Ectodermal cell (in vitro differentiated cells): Measurements from ENCODE around the gene PPP1R1C.

Experiments
- H3K27ac ChIP-seq: 2 replicates; pipeline ENCODE4 v1.7.0; 2013; ENCODE audit warnings: mild to moderate bottlenecking, low read depth, low read length; ENCODE audit not compliant: insufficient read depth, poor library complexity, severe bottlenecking
- H3K27me3 ChIP-seq: 2 replicates; pipeline ENCODE4 v1.7.0; 2013; ENCODE audit warnings: mild to moderate bottlenecking, low read length; ENCODE audit not compliant: insufficient read depth, control insufficient read depth, poor library complexity, severe bottlenecking
- H3K36me3 ChIP-seq: one replicate; pipeline ENCODE4 v1.7.0; 2013; ENCODE audit warnings: low read length; ENCODE audit not compliant: control insufficient read depth, insufficient read depth
- H3K4me1 ChIP-seq: one replicate; pipeline ENCODE4 v1.7.0; 2013; ENCODE audit warnings: low read length; ENCODE audit not compliant: control insufficient read depth, insufficient read depth
- H3K4me3 ChIP-seq: 2 replicates; pipeline ENCODE4 v1.7.0; 2013; ENCODE audit warnings: low read depth, low read length, control low read depth; ENCODE audit not compliant: insufficient read depth
- H3K9me3 ChIP-seq: 2 replicates; pipeline ENCODE4 v1.7.0; 2013; ENCODE audit warnings: mild to moderate bottlenecking, low read length, moderate library complexity; ENCODE audit not compliant: control insufficient read depth
- WGBS, 2 experiments: methylation state at CpG; one replicate each; pipeline ENCODE4 v1.1.7; 2013; ENCODE audit warnings: missing lambda C conversion rate in 2 of 2; 5-methylcytosine and 5-hydroxymethylcytosine counted together

The PPP1R1C gene

DNA sequence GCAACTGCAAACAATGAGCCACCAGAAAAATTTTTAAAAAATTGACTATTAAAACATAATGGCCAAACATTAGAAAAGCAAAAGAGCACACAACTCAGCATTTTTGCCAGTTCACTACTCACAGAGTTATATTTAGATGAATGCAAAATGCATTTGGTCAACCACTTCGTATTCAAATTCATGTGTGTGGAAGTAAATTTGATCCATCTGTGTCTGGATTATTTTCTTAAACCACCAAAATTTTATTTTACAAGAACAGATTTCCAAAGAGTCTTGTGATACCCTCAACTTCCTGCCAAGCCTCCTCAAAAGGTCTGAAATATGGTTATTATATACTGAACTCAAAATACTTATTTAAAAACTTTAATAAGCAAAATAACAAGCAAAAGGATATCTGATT is 57.4 kb downstream of the PPP1R1C start:
- H3K27me3 ChIP-seq: no peaks in the 10 kb centered on the region
- H3K9me3 ChIP-seq: no peaks in the 10 kb centered on the region
- H3K36me3 ChIP-seq: no peaks in the 10 kb centered on the region
- no peak overlapping the region for H3K4me3 ChIP-seq
- no CpG with 5 or more reads among the region's 1 CpG for WGBS, 2 experiments
- H3K4me1 ChIP-seq: no peaks in the 10 kb centered on the region
- H3K27ac ChIP-seq: no peak overlapping the region

DNA sequence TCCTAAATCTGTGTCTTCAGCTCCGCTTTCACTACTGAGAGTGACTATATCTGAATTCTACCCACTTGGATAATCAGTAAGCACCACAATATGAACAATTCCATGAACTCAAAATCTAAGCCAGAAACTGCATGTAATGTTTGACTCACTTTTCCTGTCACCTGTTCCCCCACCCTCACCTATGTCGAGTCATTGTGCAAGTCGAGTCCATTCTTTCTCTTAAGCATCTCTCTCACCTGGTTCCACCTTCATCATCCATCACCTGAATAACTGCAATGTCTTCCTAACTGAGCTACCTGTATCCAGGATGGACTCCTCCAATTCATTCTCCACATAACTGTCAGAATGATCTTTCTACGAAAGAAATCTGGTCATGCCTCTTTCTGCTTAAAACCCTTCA is 58.2 kb downstream of the PPP1R1C start:
- H3K27me3 ChIP-seq: no peaks in the 10 kb centered on the region
- H3K9me3 ChIP-seq: no peaks in the 10 kb centered on the region
- H3K4me1 ChIP-seq: no peaks in the 10 kb centered on the region
- no peak overlapping the region for H3K27ac ChIP-seq
- 93 to 94% methylated on average over 4 of the region's 4 CpGs for WGBS, 2 experiments
- H3K36me3 ChIP-seq: no peaks in the 10 kb centered on the region
- no peak overlapping the region for H3K4me3 ChIP-seq

DNA sequence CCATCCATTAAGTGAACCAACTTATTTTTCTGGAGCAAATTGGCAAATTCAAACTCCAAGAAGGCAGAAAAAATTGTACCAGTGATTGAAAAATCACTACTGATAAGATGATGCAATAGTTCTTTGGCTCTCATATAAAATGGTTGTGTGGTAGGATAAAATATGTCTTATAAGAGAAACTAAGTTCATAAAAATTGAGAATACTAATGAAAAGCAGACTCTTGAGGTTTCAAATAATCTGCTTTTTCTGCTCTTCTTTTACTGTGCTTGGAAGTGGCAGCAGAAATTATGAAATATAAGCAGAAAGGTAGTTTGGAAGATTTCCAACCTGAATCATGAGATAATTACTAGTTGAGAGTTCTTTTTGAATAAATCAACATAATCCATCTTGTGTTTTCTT is 61.9 kb downstream of the PPP1R1C start:
- Histone ChIP-seq H3K4me3 (no peak overlapping the region), H3K9me3 (no peaks in the 10 kb centered on the region), H3K4me1 (no peaks in the 10 kb centered on the region), H3K27me3 (no peaks in the 10 kb centered on the region), H3K27ac (no peak overlapping the region), H3K36me3 (no peaks in the 10 kb centered on the region)

DNA sequence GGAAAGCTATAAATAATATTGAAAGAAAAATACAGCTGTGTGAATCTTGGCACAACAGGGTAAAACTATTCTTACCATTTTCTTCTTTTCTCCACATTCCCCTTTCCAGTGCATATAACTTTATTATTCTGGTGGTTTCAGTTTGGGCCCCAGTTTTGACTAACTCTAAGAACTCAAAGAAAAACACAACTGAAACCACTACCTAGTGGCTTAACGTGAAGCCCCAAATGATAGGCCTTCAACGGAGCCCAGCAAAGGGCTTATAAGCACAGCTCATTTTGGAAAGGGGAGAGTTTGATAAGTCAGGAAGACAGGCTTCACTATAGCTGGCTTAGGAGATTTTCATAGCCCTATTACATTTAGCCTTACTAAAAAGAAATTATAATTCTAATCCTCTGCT is 62.4 kb downstream of the PPP1R1C start:
- WGBS, 2 experiments: 85 to 88% methylated on average over 1 to 2 of the region's 2 CpGs
- Histone ChIP-seq H3K4me3 (no peak overlapping the region), H3K27me3 (no peaks in the 10 kb centered on the region), H3K4me1 (no peaks in the 10 kb centered on the region), H3K9me3 (no peaks in the 10 kb centered on the region), H3K27ac (no peak overlapping the region), H3K36me3 (no peaks in the 10 kb centered on the region)

DNA sequence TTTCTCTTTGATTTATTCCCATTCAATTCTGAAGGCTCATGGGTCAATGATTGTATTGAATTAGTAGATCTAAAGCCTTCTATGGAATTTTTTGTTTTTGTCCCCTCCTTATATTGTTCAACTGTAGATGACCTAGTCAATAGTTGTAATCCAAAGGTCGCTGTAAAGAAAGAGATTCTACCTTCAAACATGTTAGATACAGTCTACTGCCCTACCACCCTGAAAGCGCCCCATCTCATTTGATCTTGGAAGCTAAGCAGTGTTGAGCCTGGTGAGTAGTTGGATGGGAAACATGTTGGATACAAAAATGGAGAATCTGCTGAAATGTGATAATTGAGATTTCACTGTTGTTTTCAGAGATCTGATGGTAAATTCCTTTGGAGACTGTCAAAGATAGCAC is 63.0 kb downstream of the PPP1R1C start:
- 92 to 94% methylated on average over 2 of the region's 2 CpGs for WGBS, 2 experiments
- H3K27ac ChIP-seq: no peak overlapping the region
- no peak overlapping the region for H3K4me3 ChIP-seq
- no peaks in the 10 kb centered on the region for H3K4me1 ChIP-seq
- H3K36me3 ChIP-seq: no peaks in the 10 kb centered on the region
- H3K9me3 ChIP-seq: no peaks in the 10 kb centered on the region
- H3K27me3 ChIP-seq: no peaks in the 10 kb centered on the region

DNA sequence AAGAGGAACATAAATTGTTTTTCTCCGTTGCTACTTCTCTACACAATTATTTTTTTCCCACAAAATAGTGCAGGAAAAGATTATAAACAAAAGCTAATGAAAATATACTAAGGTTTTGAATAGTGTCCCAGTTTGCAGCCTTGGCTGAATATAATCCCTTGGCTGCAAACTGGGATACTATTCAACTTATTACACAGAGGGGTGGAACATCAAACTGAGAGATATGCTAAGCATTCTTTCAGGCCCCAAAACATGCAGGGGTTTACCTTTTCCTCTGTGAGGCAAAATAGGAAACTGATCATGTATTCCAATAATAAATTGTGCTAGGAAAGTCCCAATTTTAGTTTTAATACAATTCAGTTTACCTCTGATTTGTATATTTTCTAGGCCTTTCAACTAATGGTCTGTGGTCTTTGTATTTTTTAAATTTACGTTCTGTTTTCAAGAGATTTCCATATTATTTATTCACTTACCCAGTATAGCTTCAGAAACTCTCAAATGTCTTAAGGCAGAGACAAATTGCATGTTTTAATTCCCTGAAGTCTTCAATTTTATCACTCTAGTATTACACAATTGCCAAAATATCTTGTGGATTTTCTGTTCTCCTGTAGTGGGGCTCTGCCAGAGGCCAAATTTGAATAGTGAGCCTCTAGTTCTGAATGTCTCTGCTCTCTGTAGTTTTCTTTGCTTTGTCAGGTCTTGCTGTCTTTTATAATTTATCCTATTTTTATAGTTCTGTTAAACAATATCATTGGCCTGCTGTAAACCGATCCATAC is 63.9 kb downstream of the PPP1R1C start:
- Histone ChIP-seq H3K27me3 (no peaks in the 10 kb centered on the region), H3K27ac (no peak overlapping the region), H3K4me3 (no peak overlapping the region), H3K9me3 (no peaks in the 10 kb centered on the region), H3K4me1 (no peaks in the 10 kb centered on the region), H3K36me3 (no peaks in the 10 kb centered on the region)
- WGBS, 2 experiments: 85 to 91% methylated on average over 1 to 2 of the region's 3 CpGs

DNA sequence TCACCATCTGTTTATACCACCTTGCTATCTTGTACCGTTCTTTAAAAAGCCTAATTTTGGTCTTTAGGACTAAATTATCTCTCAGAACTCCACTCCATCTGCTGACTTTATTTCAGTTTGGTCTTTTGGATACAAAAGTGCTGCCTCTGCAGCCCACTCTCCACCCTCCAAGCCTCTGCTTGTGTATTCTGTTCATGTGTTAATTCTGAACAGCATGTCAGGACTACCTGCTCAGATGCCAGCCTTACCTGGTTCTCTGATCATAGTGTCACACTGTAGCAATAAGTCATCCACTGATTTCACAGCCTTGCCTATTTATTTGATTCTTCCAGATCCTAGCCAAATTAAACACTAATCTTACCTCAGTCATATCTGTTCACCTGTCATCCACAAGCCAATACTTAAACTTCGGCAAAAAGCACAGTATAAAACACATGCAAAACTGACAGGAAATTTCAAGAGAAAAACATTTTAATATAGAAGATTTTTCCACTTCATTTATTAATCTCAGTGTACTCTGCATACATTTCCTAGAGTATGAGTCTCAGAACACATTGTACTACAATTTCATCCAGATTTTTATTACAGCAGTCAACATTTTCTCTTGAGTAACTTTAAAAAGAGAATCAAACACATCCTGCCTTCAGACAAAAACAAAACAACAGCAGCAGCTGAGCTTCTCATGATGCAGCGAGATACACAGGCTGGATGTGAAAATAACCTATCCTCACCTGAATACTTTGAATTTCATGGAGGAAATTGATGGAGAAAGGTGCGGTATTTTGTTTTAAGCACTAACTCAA is 64.9 kb downstream of the PPP1R1C start:
- H3K27me3 ChIP-seq: no peaks in the 10 kb centered on the region
- 91 to 93% methylated on average over 4 of the region's 4 CpGs for WGBS, 2 experiments
- no peaks in the 10 kb centered on the region for H3K4me1 ChIP-seq
- H3K9me3 ChIP-seq: no peaks in the 10 kb centered on the region
- no peaks in the 10 kb centered on the region for H3K36me3 ChIP-seq
- H3K4me3 ChIP-seq: no peak overlapping the region
- no peak overlapping the region for H3K27ac ChIP-seq

DNA sequence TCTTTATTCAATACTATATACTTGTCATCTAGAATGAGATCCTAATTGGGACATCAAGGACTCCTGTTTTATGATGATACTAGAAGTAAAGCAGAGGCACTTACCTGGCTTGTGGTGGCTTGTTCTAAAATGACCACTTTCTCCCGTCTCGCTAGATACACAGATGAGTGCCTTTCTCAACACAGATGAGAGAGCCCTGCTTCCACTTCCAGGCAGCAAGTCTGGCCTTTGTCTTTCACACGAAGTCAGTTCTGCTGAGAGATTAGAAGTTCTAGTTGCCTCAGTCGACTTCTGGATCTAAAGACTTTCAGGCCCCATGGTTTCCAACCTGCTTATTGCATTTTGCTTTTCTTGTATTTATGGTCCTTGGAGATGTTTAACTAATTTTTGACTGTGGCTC is 70.3 kb downstream of the PPP1R1C start:
- Histone ChIP-seq H3K36me3 (no peaks in the 10 kb centered on the region), H3K4me3 (no peak overlapping the region), H3K27me3 (no peaks in the 10 kb centered on the region), H3K4me1 (no peaks in the 10 kb centered on the region), H3K9me3 (no peaks in the 10 kb centered on the region), H3K27ac (no peak overlapping the region)
- 88 to 91% methylated on average over 4 of the region's 4 CpGs for WGBS, 2 experiments

DNA sequence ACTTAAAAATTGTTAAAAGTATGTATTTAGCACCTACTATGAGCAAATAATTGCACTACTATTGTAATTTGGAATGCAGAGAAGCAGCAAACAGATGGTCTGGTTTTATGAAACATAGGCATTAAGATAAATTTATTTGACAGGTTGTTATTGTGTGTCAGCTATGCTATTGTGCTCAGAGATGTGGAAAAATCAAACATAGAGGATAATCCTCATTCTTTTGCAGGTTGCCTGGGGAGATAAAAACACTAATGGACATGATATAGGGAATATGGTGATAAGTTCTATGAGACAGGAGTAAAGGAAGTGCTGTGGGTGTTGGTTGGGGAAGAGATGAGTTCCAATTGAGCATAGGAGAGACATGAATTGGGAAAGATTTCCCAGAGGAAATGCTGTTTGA is 71.3 kb downstream of the PPP1R1C start:
- H3K4me3 ChIP-seq: no peak overlapping the region
- H3K4me1 ChIP-seq: no peaks in the 10 kb centered on the region
- H3K9me3 ChIP-seq: no peaks in the 10 kb centered on the region
- H3K27ac ChIP-seq: no peak overlapping the region
- no peaks in the 10 kb centered on the region for H3K27me3 ChIP-seq
- H3K36me3 ChIP-seq: no peaks in the 10 kb centered on the region

DNA sequence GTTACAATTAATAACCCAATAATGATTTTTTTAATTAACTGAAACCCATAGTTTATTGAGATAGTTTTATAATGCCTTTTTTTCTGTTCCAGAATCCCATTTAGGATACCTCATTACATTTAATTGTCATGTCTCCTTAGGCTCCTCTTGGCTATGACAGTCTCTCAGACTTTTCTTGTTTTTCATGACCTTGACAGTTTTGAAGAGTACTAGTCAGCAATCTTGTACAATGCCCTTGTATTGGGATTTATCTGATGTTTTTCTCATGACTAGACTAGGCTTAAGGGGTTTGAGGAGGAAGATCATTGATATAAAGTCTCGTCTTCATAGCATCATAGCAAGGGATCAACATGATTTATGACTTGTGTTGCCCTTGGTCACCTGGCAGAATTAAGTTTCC is 72.4 kb downstream of the PPP1R1C start:
- Histone ChIP-seq H3K27ac (no peak overlapping the region), H3K9me3 (no peaks in the 10 kb centered on the region), H3K4me3 (no peak overlapping the region), H3K27me3 (no peaks in the 10 kb centered on the region), H3K4me1 (no peaks in the 10 kb centered on the region), H3K36me3 (no peaks in the 10 kb centered on the region)
- WGBS, 2 experiments: 92 to 100% methylated on average over 1 of the region's 1 CpG
